HL-60 (cell line): ENCODE results near the gene FBXO47.

ENCODE experiments used
- DNase-seq, 2 experiments: peaks; one replicate each; pipeline ENCODE4 v3.0.0-alpha.2; 2010 to 2020; ENCODE audit warnings: low read depth in 1 of 2, low spot score in 1 of 2
- H3K27ac ChIP-seq: fragments of 250-450 bp; sonication (Bioruptor Pico); replicated peaks from 2 replicates; pipeline ENCODE4 v1.5.1; 2020; ENCODE audit warnings: mild to moderate bottlenecking, moderate library complexity
- H3K27me3 ChIP-seq: fragments of 250-450 bp; sonication (Bioruptor Pico); 2 replicates; pipeline ENCODE4 v1.5.1; 2021; ENCODE audit warnings: mild to moderate bottlenecking, moderate library complexity; ENCODE audit not compliant: insufficient read depth, poor library complexity, severe bottlenecking
- H3K4me3 ChIP-seq: replicated peaks from 2 replicates; pipeline ENCODE4 v1.5.1; 2011; ENCODE audit warnings: mild to moderate bottlenecking, control low read depth, low read length; ENCODE audit not compliant: insufficient read depth
- CTCF ChIP-seq: IDR thresholded peaks from one replicate; pipeline ENCODE4 v1.5.1; 2011; ENCODE audit warnings: low read length, control low read depth, inconsistent platforms; ENCODE audit not compliant: insufficient read depth
- GABPA ChIP-seq: IDR thresholded peaks from 2 replicates; pipeline ENCODE4 v1.6.1; 2012; ENCODE audit warnings: low read depth
- POLR2AphosphoS5 ChIP-seq: IDR thresholded peaks from 2 replicates; pipeline ENCODE4 v1.6.1; 2012; ENCODE audit warnings: low read depth
- SPI1 ChIP-seq: IDR thresholded peaks from 2 replicates; pipeline ENCODE4 v1.6.1; 2012; ENCODE audit warnings: low read depth, mild to moderate bottlenecking, borderline replicate concordance
- long read RNA-seq: library from polyadenylated mRNA; unstranded; transcript quantifications from one replicate; pipeline ENCODE4 v2.0.0, GENCODE V29; 2020
- TF ChIP-seq, protein P1 (sequence below): IDR thresholded peaks from 2 replicates; pipeline ENCODE4 v1.6.1; 2012; ENCODE audit warnings: low read depth; ENCODE audit not compliant: insufficient replicate concordance

Gene FBXO47, protein sequence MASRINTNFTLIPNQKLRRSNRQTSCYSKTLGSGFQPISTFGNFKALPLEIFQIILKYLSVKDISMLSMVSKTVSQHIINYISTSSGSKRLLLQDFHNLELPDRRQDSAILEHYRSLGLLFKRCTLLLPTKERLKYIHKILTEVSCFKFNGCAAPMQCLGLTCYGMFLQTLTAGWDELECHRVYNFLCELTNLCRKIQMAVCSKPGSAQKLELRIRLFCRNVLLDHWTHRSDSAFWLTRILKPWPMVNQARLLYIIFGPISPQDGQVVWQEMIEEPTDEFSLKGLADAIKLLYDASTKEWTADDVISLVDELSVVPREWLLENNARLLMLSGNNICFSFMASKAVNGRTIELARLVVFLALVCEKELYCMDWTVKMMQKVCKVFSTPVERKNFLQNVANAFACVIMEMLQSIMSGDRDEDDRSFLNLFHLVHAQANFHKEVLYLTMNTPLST
- long read RNA-seq, result 0 reads

DNA sequence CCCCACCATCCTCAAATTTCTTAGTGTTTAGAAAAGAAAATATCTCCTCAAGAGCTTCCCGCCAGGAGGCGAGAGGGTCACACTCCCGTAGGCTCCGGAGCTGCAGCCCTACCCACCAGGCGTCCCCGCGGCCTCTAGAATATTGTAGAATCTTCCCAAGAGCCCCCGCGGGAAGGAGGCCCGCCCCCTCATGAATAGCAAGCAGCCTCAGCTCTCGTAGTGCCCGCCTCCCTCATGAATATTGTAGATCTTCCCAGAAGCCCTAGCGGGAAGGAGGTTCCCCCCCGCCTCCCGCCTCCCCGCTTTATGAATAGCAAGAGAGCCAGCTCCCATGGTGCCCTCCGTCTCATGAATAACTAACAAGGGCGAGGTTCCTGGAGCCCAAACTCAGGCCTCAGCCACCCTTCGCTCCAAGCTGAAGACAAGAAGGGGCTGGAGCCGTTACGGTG is at the start of gene FBXO47:
FBXO47 (minus strand) TSS at position 114 of the 449 bp plus-strand sequence. CDS start 4,378 bp downstream, outside the sequence.
- H3K27me3 ChIP-seq, result no peaks in the 10 kb centered on the region
- H3K4me3 ChIP-seq, result no peak within 1 kb of the TSS
- DNase-seq, result no peak
- no peak for TF ChIP-seq CTCF
- no peak for TF ChIP-seq GABPA
- TF ChIP-seq, protein P1, sequence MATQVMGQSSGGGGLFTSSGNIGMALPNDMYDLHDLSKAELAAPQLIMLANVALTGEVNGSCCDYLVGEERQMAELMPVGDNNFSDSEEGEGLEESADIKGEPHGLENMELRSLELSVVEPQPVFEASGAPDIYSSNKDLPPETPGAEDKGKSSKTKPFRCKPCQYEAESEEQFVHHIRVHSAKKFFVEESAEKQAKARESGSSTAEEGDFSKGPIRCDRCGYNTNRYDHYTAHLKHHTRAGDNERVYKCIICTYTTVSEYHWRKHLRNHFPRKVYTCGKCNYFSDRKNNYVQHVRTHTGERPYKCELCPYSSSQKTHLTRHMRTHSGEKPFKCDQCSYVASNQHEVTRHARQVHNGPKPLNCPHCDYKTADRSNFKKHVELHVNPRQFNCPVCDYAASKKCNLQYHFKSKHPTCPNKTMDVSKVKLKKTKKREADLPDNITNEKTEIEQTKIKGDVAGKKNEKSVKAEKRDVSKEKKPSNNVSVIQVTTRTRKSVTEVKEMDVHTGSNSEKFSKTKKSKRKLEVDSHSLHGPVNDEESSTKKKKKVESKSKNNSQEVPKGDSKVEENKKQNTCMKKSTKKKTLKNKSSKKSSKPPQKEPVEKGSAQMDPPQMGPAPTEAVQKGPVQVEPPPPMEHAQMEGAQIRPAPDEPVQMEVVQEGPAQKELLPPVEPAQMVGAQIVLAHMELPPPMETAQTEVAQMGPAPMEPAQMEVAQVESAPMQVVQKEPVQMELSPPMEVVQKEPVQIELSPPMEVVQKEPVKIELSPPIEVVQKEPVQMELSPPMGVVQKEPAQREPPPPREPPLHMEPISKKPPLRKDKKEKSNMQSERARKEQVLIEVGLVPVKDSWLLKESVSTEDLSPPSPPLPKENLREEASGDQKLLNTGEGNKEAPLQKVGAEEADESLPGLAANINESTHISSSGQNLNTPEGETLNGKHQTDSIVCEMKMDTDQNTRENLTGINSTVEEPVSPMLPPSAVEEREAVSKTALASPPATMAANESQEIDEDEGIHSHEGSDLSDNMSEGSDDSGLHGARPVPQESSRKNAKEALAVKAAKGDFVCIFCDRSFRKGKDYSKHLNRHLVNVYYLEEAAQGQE, result no peak
- no peak for TF ChIP-seq POLR2AphosphoS5
- no peak for TF ChIP-seq SPI1
- no peak within 1 kb of the TSS for H3K27ac ChIP-seq

DNA sequence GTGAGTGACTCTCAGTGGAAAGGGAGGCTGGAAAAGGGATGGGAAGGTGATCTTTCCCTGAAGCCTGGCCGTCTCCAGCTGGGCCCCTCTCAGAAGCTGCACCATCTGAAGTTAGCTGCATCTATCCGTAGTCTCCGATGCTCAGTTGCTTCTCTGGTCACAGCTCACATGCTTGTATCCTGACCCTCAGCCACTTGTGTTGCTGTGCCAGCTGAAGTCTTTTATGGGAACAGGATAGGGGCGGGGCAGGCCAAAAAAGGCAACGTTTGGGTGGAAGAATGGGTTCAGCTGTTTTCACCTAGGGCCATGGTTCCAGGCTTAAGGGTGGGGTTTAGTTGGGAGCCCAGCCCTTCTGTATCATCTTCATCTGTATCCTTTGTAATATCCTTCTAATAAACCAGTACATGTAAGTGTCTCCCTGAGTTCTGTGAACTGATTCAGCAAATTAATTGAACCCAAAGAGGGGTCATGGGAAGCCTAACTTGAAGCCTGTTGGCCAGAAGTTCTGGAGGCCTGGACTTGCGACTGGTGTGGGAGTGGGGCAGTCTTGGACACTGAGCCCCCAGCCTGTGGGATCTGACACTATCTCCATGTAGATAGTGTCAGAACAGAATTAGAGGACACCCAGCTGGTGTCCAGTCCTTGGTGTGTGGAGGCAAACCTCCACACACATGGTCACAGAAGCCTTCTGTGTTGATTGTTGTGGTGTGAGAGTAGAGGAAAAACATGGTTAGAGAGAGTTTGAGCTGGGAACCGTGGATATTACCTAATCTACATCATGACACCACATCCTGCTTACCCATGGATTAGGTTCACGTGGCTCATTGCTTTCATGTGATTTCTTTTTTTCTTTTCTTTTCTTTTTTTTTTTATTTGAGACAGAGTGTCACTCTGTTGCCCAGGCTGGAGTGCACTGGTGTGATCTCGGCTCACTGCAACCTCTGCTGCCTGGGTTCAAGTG is 49.3 kb upstream of the FBXO47 start:
- TF ChIP-seq CTCF (no peak), POLR2AphosphoS5 (no peak), SPI1 (no peak), GABPA (no peak)
- TF ChIP-seq, protein P1, result no peak
- peak; percentile 43 to 45 for DNase-seq
- Histone ChIP-seq H3K4me3 (no peak overlapping the region), H3K27me3 (no peaks in the 10 kb centered on the region), H3K27ac (peak overlapping the region; percentile 58)

- Histone ChIP-seq H3K27ac (peak overlapping the region; percentile 66), H3K4me3 (no peak overlapping the region), H3K27me3 (no peaks in the 10 kb centered on the region)
- TF ChIP-seq GABPA (no peak), SPI1 (no peak), CTCF (no peak), POLR2AphosphoS5 (no peak)
- TF ChIP-seq, protein P1, result no peak
- DNase-seq, result no peak
Measured at GRCh38 chr17:39015546-39015935, 48.3 kb upstream of the FBXO47 start.
